NCI-H146 (cell line): ENCODE data around the gene ATXN1.
"Not testable (repeated sequence)": the region's sequence is repeated elsewhere in the genome, so short reads cannot be mapped to it uniquely, and the experiment has no call there.

Source experiments
- DNase-seq: peaks from one replicate; lab custom pipeline; 2025; lab: John Stamatoyannopoulos, UW

Gene ATXN1

GRCh38 chr6:16760516-16761470, at the start of gene ATXN1:
TSS of gene ATXN1 (minus strand) at chr6:16761460.
- DNase-seq, result peak; percentile 48

- DNase-seq, result no peak
Measured at GRCh38 chr6:16810411-16810810, 49.2 kb upstream of the ATXN1 start.

GRCh38 chr6:16809753-16810358, 48.6 kb upstream of the ATXN1 start:
- no peak for DNase-seq

- DNase-seq, result no peak
Measured at GRCh38 chr6:16807956-16808355, 46.7 kb upstream of the ATXN1 start.

- DNase-seq, result no peak
Measured at GRCh38 chr6:16806363-16806762, 45.1 kb upstream of the ATXN1 start.

- peak; percentile 31 for DNase-seq
Measured at GRCh38 chr6:16805243-16805950, 44.1 kb upstream of the ATXN1 start.

- no peak for DNase-seq
Measured at GRCh38 chr6:16804546-16805242, 43.4 kb upstream of the ATXN1 start.

- DNase-seq, result peak; percentile 41
Measured at GRCh38 chr6:16803294-16804200, 42.3 kb upstream of the ATXN1 start.

GRCh38 chr6:16802071-16802470, 40.8 kb upstream of the ATXN1 start:
- no peak for DNase-seq

GRCh38 chr6:16800942-16801341, 39.7 kb upstream of the ATXN1 start:
- no peak for DNase-seq

GRCh38 chr6:16800341-16800740, 39.1 kb upstream of the ATXN1 start:
- no peak for DNase-seq

GRCh38 chr6:16799279-16800193, 38.3 kb upstream of the ATXN1 start:
- peak; percentile 30 for DNase-seq

- DNase-seq, result no peak
Measured at GRCh38 chr6:16793828-16794412, 32.7 kb upstream of the ATXN1 start.

GRCh38 chr6:16789329-16790038, 28.2 kb upstream of the ATXN1 start:
- DNase-seq, result no peak

- DNase-seq, result no peak
Measured at GRCh38 chr6:16787128-16787682, 25.9 kb upstream of the ATXN1 start.

GRCh38 chr6:16785496-16785895, 24.2 kb upstream of the ATXN1 start:
- no peak for DNase-seq

- not testable (repeated sequence) for DNase-seq
Measured at GRCh38 chr6:16784957-16785356, 23.7 kb upstream of the ATXN1 start.

- DNase-seq, result no peak
Measured at GRCh38 chr6:16783952-16784565, 22.8 kb upstream of the ATXN1 start.
